Thymus (tissue), 11 donors: Measurements from ENCODE around the gene RASSF8. TPM values are rescaled to one million over a fixed set of nuclear protein-coding genes. Genes with fewer than 3 reads are reported as not detected.

Experiments
- DNase-seq, 9 donors: peaks; one replicate each; pipeline ENCODE4 v3.0.0-alpha.2; 2013; ENCODE audit warnings: low spot score in 9 of 9, low read depth in 6 of 9, missing footprints in 1 of 9
- H3K27ac ChIP-seq, 2 donors: one replicate each; pipeline ENCODE4 v1.5.1; 2013; ENCODE audit warnings: control low read depth in 1 of 2, low read depth in 1 of 2, low read length in 1 of 2, mild to moderate bottlenecking in 1 of 2, moderate library complexity in 1 of 2
- H3K27me3 ChIP-seq, 2 donors: one replicate each; pipeline ENCODE4 v1.5.1; 2013; ENCODE audit warnings: low read length in 1 of 2; ENCODE audit not compliant: control insufficient read depth in 2 of 2, insufficient read depth in 1 of 2
- H3K36me3 ChIP-seq, 2 donors: one replicate each; pipeline ENCODE4 v1.5.1; 2013; ENCODE audit warnings: low read length in 1 of 2, mild to moderate bottlenecking in 1 of 2, moderate library complexity in 1 of 2; ENCODE audit not compliant: control insufficient read depth in 2 of 2, insufficient read depth in 2 of 2
- H3K4me1 ChIP-seq, 2 donors: one replicate each; pipeline ENCODE4 v1.5.1; 2013; ENCODE audit warnings: low read length in 2 of 2; ENCODE audit not compliant: control insufficient read depth in 2 of 2, insufficient read depth in 2 of 2
- H3K4me3 ChIP-seq, 2 donors: one replicate each; pipeline ENCODE4 v1.5.1; 2013; ENCODE audit warnings: low read length in 2 of 2, control low read depth in 1 of 2, mild to moderate bottlenecking in 1 of 2
- H3K9me3 ChIP-seq, 2 donors: one replicate each; pipeline ENCODE4 v1.5.1; 2013; ENCODE audit warnings: low read length in 1 of 2, mild to moderate bottlenecking in 1 of 2; ENCODE audit not compliant: control insufficient read depth in 2 of 2, insufficient read depth in 1 of 2
- WGBS: extraction: QIAGEN DNeasy Blood & Tissue Kit; methylation state at CpG from one replicate; pipeline ENCODE4 v1.1.7; 2013; 5-methylcytosine and 5-hydroxymethylcytosine counted together
- polyA plus RNA-seq: library from polyadenylated mRNA; stranded (reverse); fragments of 200-250 nt; gene quantifications from one replicate; pipeline ENCODE4 v1.2.3, GENCODE V29; 2013
- total RNA-seq: library from RNA; stranded (reverse); fragments of 120-200 nt; gene quantifications from one replicate; pipeline ENCODE4 v1.2.4, GENCODE V29; 2013
- donor health status: healthy.

RASSF8 gene
- total and polyA plus RNA-seq, 2 donors: 6.4 to 15.3 TPM

GRCh38 chr12:26125400-26126339 is 167.2 kb downstream of the RASSF8 start:
- Histone ChIP-seq H3K27me3 (peaks cover 80 to 86% of the 10 kb centered on the region in 2 donors), H3K36me3 (no peaks in the 10 kb centered on the region), H3K4me3 (peak overlapping the region; percentile 42 to 53), H3K9me3 (no peaks in the 10 kb centered on the region), H3K4me1 (peaks cover 19 to 47% of the 10 kb centered on the region in 2 donors), H3K27ac (peak overlapping the region in 1 of 2 donors; percentile 89)
- peak in 3 of 9 donors; percentile 31 to 54 (median 43) for DNase-seq
- under 1% methylated on average over 66 of the region's 66 CpGs for WGBS

- H3K9me3 ChIP-seq: no peaks in the 10 kb centered on the region
- H3K27ac ChIP-seq: peak overlapping the region in 1 of 2 donors; percentile 81
- H3K4me3 ChIP-seq: peak overlapping the region; percentile 42 to 53
- no peaks in the 10 kb centered on the region for H3K36me3 ChIP-seq
- WGBS: 4% methylated on average over 60 of the region's 60 CpGs
- H3K27me3 ChIP-seq: peaks cover 75 to 81% of the 10 kb centered on the region in 2 donors
- DNase-seq: peak in 3 of 9 donors; percentile 50 to 64 (median 56)
- H3K4me1 ChIP-seq: peaks cover 19 to 44% of the 10 kb centered on the region in 2 donors
These were observed 168.1 kb downstream of the RASSF8 start for GRCh38 chr12:26126340-26127284.

DNA sequence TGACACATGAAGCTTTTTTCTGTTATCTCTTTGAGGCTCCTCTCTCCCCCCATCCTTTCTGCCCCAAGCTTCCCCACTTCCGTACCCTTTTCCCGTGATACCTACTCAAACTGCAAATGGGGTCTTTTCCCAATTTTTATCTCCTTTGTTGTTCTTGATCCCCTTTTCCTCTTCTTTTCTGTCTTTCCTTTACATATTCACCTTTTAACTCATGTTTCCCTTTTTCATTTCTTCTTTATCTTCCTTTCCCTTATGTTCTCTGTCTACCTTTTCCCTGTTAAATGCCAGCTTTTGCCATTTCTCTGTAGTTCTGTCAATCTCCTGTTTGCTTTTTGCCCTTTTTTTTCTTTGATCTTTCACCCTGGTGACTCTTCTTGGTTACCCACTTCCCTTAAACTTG is 168.9 kb downstream of the RASSF8 start:
- no peaks in the 10 kb centered on the region for H3K36me3 ChIP-seq

DNA sequence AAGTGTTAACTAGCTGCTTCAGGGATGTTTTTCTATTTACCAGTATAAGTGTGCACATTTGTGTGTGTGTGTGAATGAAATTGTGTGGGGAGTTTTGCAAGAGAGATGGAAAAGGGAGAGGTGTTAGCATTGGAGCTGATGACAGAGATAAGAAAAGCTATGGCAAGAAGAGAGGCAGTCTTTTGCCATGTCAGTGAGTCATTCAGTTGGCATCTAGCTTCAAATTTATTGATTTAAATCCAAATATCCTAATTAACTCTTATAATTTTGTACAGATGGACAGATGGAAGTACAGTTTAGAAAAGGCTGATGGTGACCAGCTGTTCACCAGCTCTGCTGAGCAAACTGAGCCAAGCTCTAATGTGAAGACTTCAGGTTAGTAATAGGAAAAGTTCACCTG is 169.7 kb downstream of the RASSF8 start:
- Histone ChIP-seq H3K36me3 (no peaks in the 10 kb centered on the region), H3K27ac (no peak overlapping the region), H3K4me3 (no peak overlapping the region), H3K27me3 (peaks cover 60 to 70% of the 10 kb centered on the region in 2 donors), H3K4me1 (peaks cover 11 to 35% of the 10 kb centered on the region in 2 donors), H3K9me3 (no peaks in the 10 kb centered on the region)
- DNase-seq: no peak

More for the DNA sequence above, 168.9 kb downstream of the RASSF8 start:
- H3K27me3 ChIP-seq: peaks cover 67 to 78% of the 10 kb centered on the region in 2 donors
- no peak overlapping the region for H3K4me3 ChIP-seq
- no peaks in the 10 kb centered on the region for H3K9me3 ChIP-seq
- no peak for DNase-seq
- no peak overlapping the region for H3K27ac ChIP-seq
- H3K4me1 ChIP-seq: peaks cover 19 to 40% of the 10 kb centered on the region in 2 donors
- 80% methylated on average over 2 of the region's 2 CpGs for WGBS

Other genes starting within 250 kb of the RASSF8 start
- gene BHLHE41, start 166.4 kb downstream of the RASSF8 start, total RNA-seq: 0.61 TPM
- gene BHLHE41, start 166.4 kb downstream of the RASSF8 start, polyA plus RNA-seq: 9.8 TPM
- gene SSPN, start 236.9 kb downstream of the RASSF8 start, total RNA-seq: 4.0 TPM
- 6.0 TPM for gene SSPN, start 236.9 kb downstream of the RASSF8 start, polyA plus RNA-seq